ENCODE results near the gene SLC12A7.

DNA sequence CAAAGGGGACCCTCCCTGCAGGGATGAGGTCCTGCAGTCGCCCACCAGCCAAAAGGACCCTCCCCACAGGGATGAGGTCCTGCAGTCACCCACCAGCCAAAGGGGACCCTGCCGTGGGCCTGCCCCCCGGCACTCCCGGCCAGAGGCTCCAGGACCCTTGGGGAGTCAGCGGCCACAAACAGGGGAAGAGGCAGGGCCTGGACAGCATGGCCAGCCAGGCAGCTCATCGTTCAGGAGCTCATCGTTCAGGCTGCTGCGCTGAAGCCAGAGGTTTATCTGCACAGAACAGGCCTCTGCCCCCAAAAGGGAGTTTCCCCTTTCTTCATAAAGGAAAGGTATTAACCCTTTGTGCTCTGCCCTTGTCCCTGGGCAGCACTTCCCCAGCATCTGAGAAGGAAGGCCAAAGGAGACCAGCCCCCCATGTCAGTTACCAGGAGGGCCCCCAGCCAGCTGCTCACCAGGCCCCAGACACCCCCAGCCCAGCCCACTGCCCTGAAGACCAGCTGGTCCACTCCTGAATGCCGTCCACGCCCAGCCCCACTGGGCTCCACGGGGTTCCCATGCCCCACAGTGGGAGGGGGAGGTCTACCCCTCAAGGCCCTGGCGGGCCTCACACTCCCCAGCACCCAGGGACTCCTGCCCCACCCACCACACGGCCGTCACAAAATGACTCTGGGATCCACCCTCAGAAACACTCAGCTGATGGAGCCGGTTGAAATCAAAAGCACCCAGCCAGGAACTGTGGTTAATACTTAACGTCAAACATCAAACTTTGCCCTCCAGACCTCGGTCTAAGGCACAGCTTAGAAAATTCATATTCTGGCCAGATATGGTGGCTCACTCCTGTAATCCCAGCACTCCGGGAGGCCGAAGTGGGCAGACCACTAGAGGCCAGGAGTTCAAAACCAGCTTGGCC is 6.3 kb downstream of the SLC12A7 start:
- peak; percentile 28 for TF ChIP-seq POLR2A (IDR thresholded peaks at IDR 0.05; ENCODE audit: low read length)
- no peak for TF ChIP-seq GATA1 (IDR thresholded peaks at IDR 0.05; ENCODE audit: low read depth, low read length)
